DND-41 (cell line): ENCODE results near the gene MPO.

ENCODE experiments used
- EZH2 ChIP-seq: IDR thresholded peaks from 3 replicates; pipeline ENCODE4 v1.6.1; 2012; ENCODE audit warnings: borderline replicate concordance, low read depth, mild to moderate bottlenecking, moderate library complexity, low read length, inconsistent platforms; ENCODE audit not compliant: severe bottlenecking
- TF ChIP-seq, protein P1 (sequence below): IDR thresholded peaks from 2 replicates; pipeline ENCODE4 v1.5.1; 2012; ENCODE audit warnings: borderline replicate concordance, low read length, moderate library complexity, mild to moderate bottlenecking; ENCODE audit not compliant: poor library complexity, severe bottlenecking; ENCODE audit errors: extremely low read depth

- TF ChIP-seq, protein P1, sequence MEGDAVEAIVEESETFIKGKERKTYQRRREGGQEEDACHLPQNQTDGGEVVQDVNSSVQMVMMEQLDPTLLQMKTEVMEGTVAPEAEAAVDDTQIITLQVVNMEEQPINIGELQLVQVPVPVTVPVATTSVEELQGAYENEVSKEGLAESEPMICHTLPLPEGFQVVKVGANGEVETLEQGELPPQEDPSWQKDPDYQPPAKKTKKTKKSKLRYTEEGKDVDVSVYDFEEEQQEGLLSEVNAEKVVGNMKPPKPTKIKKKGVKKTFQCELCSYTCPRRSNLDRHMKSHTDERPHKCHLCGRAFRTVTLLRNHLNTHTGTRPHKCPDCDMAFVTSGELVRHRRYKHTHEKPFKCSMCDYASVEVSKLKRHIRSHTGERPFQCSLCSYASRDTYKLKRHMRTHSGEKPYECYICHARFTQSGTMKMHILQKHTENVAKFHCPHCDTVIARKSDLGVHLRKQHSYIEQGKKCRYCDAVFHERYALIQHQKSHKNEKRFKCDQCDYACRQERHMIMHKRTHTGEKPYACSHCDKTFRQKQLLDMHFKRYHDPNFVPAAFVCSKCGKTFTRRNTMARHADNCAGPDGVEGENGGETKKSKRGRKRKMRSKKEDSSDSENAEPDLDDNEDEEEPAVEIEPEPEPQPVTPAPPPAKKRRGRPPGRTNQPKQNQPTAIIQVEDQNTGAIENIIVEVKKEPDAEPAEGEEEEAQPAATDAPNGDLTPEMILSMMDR: no peak
- no peak for TF ChIP-seq EZH2
These were observed 28.6 kb downstream of the MPO start for GRCh38 chr17:58252141-58252540.
